ENCODE measurements around the gene BEGAIN. TPM values are rescaled to one million over a fixed set of nuclear protein-coding genes. Genes with fewer than 3 reads are reported as not detected.
"Not testable (repeated sequence)": the region's sequence is repeated elsewhere in the genome, so short reads cannot be mapped to it uniquely, and the experiment has no call there.

The BEGAIN gene
- total RNA-seq, 1 donor from 2014 or later: 1.0 TPM

GRCh38 chr14:100524933-100525243, 62.3 kb downstream of the BEGAIN start:
- intact Hi-C loops (cut with micrococcal nuclease): loop anchor here (1.0 to 2.0 kb wide), 2 partner anchors 120 to 128 kb away; no protein-coding TSS in a partner anchor

GRCh38 chr14:100524233-100524932, 62.8 kb downstream of the BEGAIN start:
- intact Hi-C loops (cut with micrococcal nuclease): loop anchor here (2.0 kb wide), 1 partner anchor 128 kb away; no protein-coding TSS in a partner anchor

- intact Hi-C loops (cut with micrococcal nuclease): loop anchor here (2.0 kb wide), 1 partner anchor 129 kb away; no protein-coding TSS in a partner anchor
Measured at GRCh38 chr14:100523843-100524169, 63.4 kb downstream of the BEGAIN start.

GRCh38 chr14:100523131-100523842, 63.9 kb downstream of the BEGAIN start:
- intact Hi-C loops (cut with micrococcal nuclease): no loop called here

GRCh38 chr14:100522616-100523099, 64.6 kb downstream of the BEGAIN start:
- intact Hi-C loops (cut with micrococcal nuclease): no loop called here

GRCh38 chr14:100506053-100506452, 81.2 kb downstream of the BEGAIN start:
- intact Hi-C loops (cut with micrococcal nuclease): not testable (repeated sequence)

GRCh38 chr14:100504372-100505078, 82.7 kb downstream of the BEGAIN start:
- intact Hi-C loops (cut with micrococcal nuclease): no loop called here

GRCh38 chr14:100503251-100503650, 84.0 kb downstream of the BEGAIN start:
- intact Hi-C loops (cut with micrococcal nuclease): no loop called here

GRCh38 chr14:100502622-100503220, 84.5 kb downstream of the BEGAIN start:
- intact Hi-C loops (cut with micrococcal nuclease): no loop called here

GRCh38 chr14:100500128-100500527, 87.1 kb downstream of the BEGAIN start:
- intact Hi-C loops (cut with micrococcal nuclease): no loop called here

GRCh38 chr14:100498068-100498467, 89.1 kb downstream of the BEGAIN start:
- intact Hi-C loops (cut with micrococcal nuclease): no loop called here

- intact Hi-C loops (cut with micrococcal nuclease): no loop called here
Measured at GRCh38 chr14:100495917-100496316, 91.3 kb downstream of the BEGAIN start.

- intact Hi-C loops (cut with micrococcal nuclease): no loop called here
Measured at GRCh38 chr14:100494645-100495044, 92.6 kb downstream of the BEGAIN start.

GRCh38 chr14:100490252-100490651, 97.0 kb downstream of the BEGAIN start:
- intact Hi-C loops (cut with micrococcal nuclease): no loop called here

GRCh38 chr14:100488057-100488456, 99.2 kb downstream of the BEGAIN start:
- intact Hi-C loops (cut with micrococcal nuclease): no loop called here

GRCh38 chr14:100487304-100487703, 99.9 kb downstream of the BEGAIN start:
- intact Hi-C loops (cut with micrococcal nuclease): no loop called here

Other genes starting within 250 kb of the BEGAIN start
- 10.4 and 12.1 TPM in 2 replicates for gene WDR25, start 210.9 kb downstream of the BEGAIN start, total RNA-seq
- not detected in 2 replicates for gene DLK1, start 139.5 kb upstream of the BEGAIN start, total RNA-seq
- not detected in 2 replicates for gene MEG3, start 238.7 kb upstream of the BEGAIN start, total RNA-seq

Data from T-helper 1 cell treated with Interleukin-12 subunit alpha and Interleukin-12 subunit beta and Interleukin-4 antibody, amounts not matched to agents 30 ng/mL and 1 ng/mL, for 36 hours (primary cell).